Keratinocyte (primary cell): ENCODE results near the gene MVP. TPM values are rescaled to one million over a fixed set of nuclear protein-coding genes. Genes with fewer than 3 reads are reported as not detected.

Source experiments
- DNase-seq: peaks from one replicate; pipeline ENCODE4 v3.0.0-alpha.2; 2011; ENCODE audit warnings: low read depth, missing footprints, low spot score
- FAIRE-seq: peaks from 2 replicates; lab custom pipeline; 2011; peaks lifted over from hg19 to GRCh38; lab: Jason Lieb, UNC
- H2AFZ ChIP-seq: 2 replicates; pipeline ENCODE4 v1.6.0; 2012; ENCODE audit warnings: low read length, control low read depth, inconsistent platforms; ENCODE audit not compliant: control insufficient read depth
- H3K27ac ChIP-seq: 2 replicates; pipeline ENCODE4 v1.5.1; 2011; ENCODE audit warnings: low read length; ENCODE audit not compliant: control insufficient read depth, insufficient read depth
- H3K27me3 ChIP-seq: 3 replicates; pipeline ENCODE4 v1.6.0; 2011; ENCODE audit warnings: low read length; ENCODE audit not compliant: control insufficient read depth, insufficient read depth; ENCODE audit errors: extremely low read depth
- H3K36me3 ChIP-seq, 2 experiments: 2 replicates in 1 of 2; 3 replicates in 1 of 2; pipeline ENCODE4 v1.5.1; 2011; ENCODE audit warnings: low read length in 2 of 2, mild to moderate bottlenecking in 1 of 2; ENCODE audit not compliant: control insufficient read depth in 2 of 2, insufficient read depth in 2 of 2; ENCODE audit errors: extremely low read depth in 1 of 2
- H3K4me1 ChIP-seq: 3 replicates; pipeline ENCODE4 v1.5.1; 2011; ENCODE audit warnings: low read length; ENCODE audit not compliant: control insufficient read depth, insufficient read depth; ENCODE audit errors: extremely low read depth
- H3K4me2 ChIP-seq: 3 replicates; pipeline ENCODE4 v1.6.0; 2011; ENCODE audit warnings: low read depth, low read length; ENCODE audit not compliant: control insufficient read depth, insufficient read depth; ENCODE audit errors: extremely low read depth
- H3K4me3 ChIP-seq, 3 experiments: fragments of 200-600 bp in 1 of 3; sonication (generic) in 1 of 3; 2 replicates in 2 of 3; 3 replicates in 1 of 3; pipeline ENCODE4 v1.5.1; 2011 to 2016; ENCODE audit warnings: low read length in 3 of 3, mild to moderate bottlenecking in 3 of 3, control low read depth in 2 of 3, inconsistent platforms in 1 of 3, low read depth in 1 of 3, mixed read lengths in 1 of 3, mixed run types in 1 of 3, moderate library complexity in 1 of 3; ENCODE audit not compliant: control insufficient read depth in 2 of 3, insufficient read depth in 2 of 3; ENCODE audit errors: extremely low read depth in 1 of 3
- H3K79me2 ChIP-seq: 2 replicates; pipeline ENCODE4 v1.6.0; 2012; ENCODE audit warnings: low read length; ENCODE audit not compliant: control insufficient read depth, insufficient read depth
- H3K9ac ChIP-seq: 3 replicates; pipeline ENCODE4 v1.6.0; 2011; ENCODE audit warnings: low read length; ENCODE audit not compliant: control insufficient read depth, insufficient read depth; ENCODE audit errors: extremely low read depth
- H3K9me1 ChIP-seq: 3 replicates; pipeline ENCODE4 v1.6.0; 2011; ENCODE audit warnings: low read length; ENCODE audit not compliant: control insufficient read depth, insufficient read depth; ENCODE audit errors: extremely low read depth
- H3K9me3 ChIP-seq: 2 replicates; pipeline ENCODE4 v1.5.1; 2012; ENCODE audit warnings: low read depth, low read length; ENCODE audit not compliant: control insufficient read depth
- H4K20me1 ChIP-seq: 3 replicates; pipeline ENCODE4 v1.6.0; 2011; ENCODE audit warnings: low read length; ENCODE audit not compliant: control insufficient read depth, insufficient read depth; ENCODE audit errors: extremely low read depth
- CTCF ChIP-seq, 3 experiments: IDR thresholded peaks in 1 of 3; conservative IDR thresholded peaks in 1 of 3; optimal IDR thresholded peaks in 1 of 3; 2 replicates in 2 of 3; 3 replicates in 1 of 3; pipeline versions ENCODE3 to v1.5.1; 2011; ENCODE audit warnings: low read length in 3 of 3, mild to moderate bottlenecking in 3 of 3, moderate library complexity in 2 of 3, control low read depth in 1 of 3, inconsistent platforms in 1 of 3; ENCODE audit not compliant: insufficient read depth in 2 of 3; ENCODE audit errors: extremely low read depth in 1 of 3
- EZH2 ChIP-seq: IDR thresholded peaks from one replicate; pipeline ENCODE4 v1.6.1; 2012; ENCODE audit warnings: inconsistent platforms, mild to moderate bottlenecking, low read length, moderate library complexity
- dilution Hi-C: fragments of 300-500 bp; cut with MboI; formaldehyde crosslinking; loops from one replicate; pipeline ENCODE4 v1.7.0; 2020; ENCODE audit warnings: low sequenced_read_pairs; ENCODE audit not compliant: extremely low pct_ligation_motif_present
- polyA plus RNA-seq, 5 experiments: library from polyadenylated mRNA; depleted of rRNA in 3 of 5; stranded (reverse) in 3 of 5; stranded (forward) in 1 of 5; unstranded in 1 of 5; fragments of >200 nt; gene quantifications; 1 replicate in 1 of 5; 2 replicates in 3 of 5; 3 replicates in 1 of 5; pipeline versions ENCODE4 v1.2.1 to v1.2.3, GENCODE V29; 2011 to 2012; ENCODE audit warnings: missing spikeins in 2 of 5, low read depth in 1 of 5, low replicate concordance in 1 of 5

The MVP gene
- polyA plus RNA-seq, 1 donor (not counting 4 experiments of a cell fraction or from before 2014, with no cell fraction given), result 148 TPM

- Histone ChIP-seq H3K9me3 (no peaks in the 10 kb centered on the region), H3K27ac (no peak overlapping the region), H3K4me3 (no peak overlapping the region), H3K79me2 (peaks cover 22% of the 10 kb centered on the region), H3K27me3 (peaks cover 15% of the 10 kb centered on the region), H4K20me1 (no peaks in the 10 kb centered on the region), H3K9me1 (peaks cover 2% of the 10 kb centered on the region), H3K36me3 (peaks cover 5 to 9% of the 10 kb centered on the region in 2 experiments), H3K4me2 (no peak overlapping the region), H3K4me1 (peaks cover 30% of the 10 kb centered on the region), H2AFZ (no peak overlapping the region), H3K9ac (peak overlapping the region; percentile 47)
- no peak for DNase-seq
- FAIRE-seq, result no peak
- no peak for TF ChIP-seq CTCF (optimal IDR thresholded peaks at IDR 0.05 in 1 of 3, IDR thresholded peaks at IDR 0.05 in 1 of 3, conservative IDR thresholded peaks at IDR 0.05 in 1 of 3; ENCODE audit: extremely low read depth in 1 of 3, insufficient read depth in 2 of 3, low read length in 3 of 3)
- no peak for TF ChIP-seq EZH2
- dilution Hi-C loops, result no loop called here
Observed at GRCh38 chr16:29809850-29810698, 10.2 kb upstream of the MVP start.

- TF ChIP-seq CTCF (optimal IDR thresholded peaks at IDR 0.05 in 1 of 3, IDR thresholded peaks at IDR 0.05 in 1 of 3, conservative IDR thresholded peaks at IDR 0.05 in 1 of 3; ENCODE audit: extremely low read depth in 1 of 3, insufficient read depth in 2 of 3, low read length in 3 of 3), result no peak
- no peak for TF ChIP-seq EZH2
- Histone ChIP-seq H3K9me3 (no peaks in the 10 kb centered on the region), H3K9me1 (peaks cover 2% of the 10 kb centered on the region), H2AFZ (no peak overlapping the region), H3K27ac (peak overlapping the region; percentile 14), H3K79me2 (peaks cover 22% of the 10 kb centered on the region), H3K27me3 (peaks cover 15% of the 10 kb centered on the region), H4K20me1 (no peaks in the 10 kb centered on the region), H3K4me3 (peak overlapping the region in 2 of 3 experiments; percentile 53 to 72), H3K36me3 (peaks cover 5 to 9% of the 10 kb centered on the region in 2 experiments), H3K4me2 (peak overlapping the region; percentile 94), H3K9ac (peak overlapping the region; percentile 47), H3K4me1 (peaks cover 34% of the 10 kb centered on the region)
- dilution Hi-C loops, result no loop called here
- FAIRE-seq (no peak), DNase-seq (no peak)
Observed at GRCh38 chr16:29810699-29811169, 9.5 kb upstream of the MVP start.
